Left lobe of liver (tissue), 2 donors: Measurements from ENCODE around the gene CREB5. TPM values are rescaled to one million over a fixed set of nuclear protein-coding genes. Genes with fewer than 3 reads are reported as not detected.
"Not testable (repeated sequence)": the region's sequence is repeated elsewhere in the genome, so short reads cannot be mapped to it uniquely, and the experiment has no call there.

ENCODE experiments used
- ATAC-seq: fragments of 200-7000 bp; cut with Tn5 transposase; one replicate; pipeline ENCODE4 v1.9.1; 2020; ENCODE audit warnings: mild to moderate bottlenecking, moderate library complexity
- DNase-seq: peaks from one replicate; pipeline ENCODE4 v3.0.0-alpha.2; 2020; ENCODE audit warnings: low spot score
- total RNA-seq: library from RNA; stranded (reverse); gene quantifications from one replicate; pipeline ENCODE4 v1.2.1, GENCODE V29; 2021
- donor health status: DM: no; HTN: no; CAD: no; lungs with moderate emphysema.
- donor health status: DM: no; HTN: yes; CAD: no.

CREB5 gene
- total RNA-seq, 1 donor from 2014 or later = 0.53 TPM

DNA sequence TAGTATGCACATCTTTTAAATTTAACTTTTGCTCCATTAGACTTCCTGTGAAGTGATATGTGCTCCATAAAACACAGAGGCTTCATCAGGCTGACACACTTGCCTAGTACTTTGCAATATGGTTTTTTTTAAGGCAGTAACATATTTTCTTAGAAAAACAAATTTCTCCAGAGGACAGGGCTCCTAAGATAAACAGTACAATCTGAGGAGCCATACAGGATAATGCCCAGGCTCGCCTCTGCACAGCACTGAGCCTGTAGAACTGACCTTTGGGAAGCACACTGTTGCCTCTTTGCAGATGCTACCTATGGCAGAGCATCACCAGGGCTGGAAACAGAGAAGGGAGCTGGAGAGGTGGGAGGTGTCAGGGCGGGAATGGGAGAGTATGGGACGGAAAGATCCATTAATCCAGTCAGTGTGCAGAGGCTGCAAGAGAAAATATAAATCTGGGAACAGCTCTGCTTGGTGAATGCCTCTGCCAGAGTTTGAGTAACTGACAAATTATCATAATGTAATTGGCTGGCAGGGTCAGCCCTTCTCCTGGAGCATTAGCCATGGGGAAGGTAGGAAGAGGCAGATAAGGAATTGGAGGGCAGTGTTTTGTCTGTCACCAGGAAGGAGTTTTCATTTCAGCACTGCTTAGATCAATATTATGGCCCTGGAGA is 132.3 kb downstream of the CREB5 start:
- DNase-seq (no peak), ATAC-seq (no peak)

- no peak for ATAC-seq
- no peak for DNase-seq
These were observed 133.7 kb downstream of the CREB5 start for GRCh38 chr7:28546067-28546466.

- no peak for ATAC-seq
These were observed 134.8 kb downstream of the CREB5 start for GRCh38 chr7:28547115-28547514.

GRCh38 chr7:28548416-28548815 is 136.1 kb downstream of the CREB5 start:
- DNase-seq (no peak), ATAC-seq (no peak)

More at GRCh38 chr7:28547115-28547514, 134.8 kb downstream of the CREB5 start:
- DNase-seq = no peak

DNA sequence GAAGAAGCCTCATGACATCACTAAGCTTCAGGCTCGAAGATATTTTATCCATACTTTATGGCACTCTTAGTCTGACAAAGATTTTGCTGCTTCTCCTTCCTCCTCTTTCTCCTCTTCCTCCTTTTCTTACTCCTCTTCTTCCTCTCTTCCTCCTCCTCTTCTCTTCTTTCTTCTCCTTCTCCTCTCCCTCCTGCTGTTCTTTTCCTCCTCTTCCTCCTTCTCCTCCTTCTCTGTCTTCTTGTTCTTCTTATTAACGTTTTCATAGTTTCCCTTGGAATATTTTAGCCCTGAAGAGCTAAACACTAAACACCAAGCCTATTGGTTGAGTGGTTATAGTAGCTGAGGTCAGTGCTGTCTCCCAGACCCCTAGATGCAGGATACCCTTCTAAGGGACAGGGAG is 137.7 kb downstream of the CREB5 start:
- DNase-seq (no peak), ATAC-seq (no peak)

DNA sequence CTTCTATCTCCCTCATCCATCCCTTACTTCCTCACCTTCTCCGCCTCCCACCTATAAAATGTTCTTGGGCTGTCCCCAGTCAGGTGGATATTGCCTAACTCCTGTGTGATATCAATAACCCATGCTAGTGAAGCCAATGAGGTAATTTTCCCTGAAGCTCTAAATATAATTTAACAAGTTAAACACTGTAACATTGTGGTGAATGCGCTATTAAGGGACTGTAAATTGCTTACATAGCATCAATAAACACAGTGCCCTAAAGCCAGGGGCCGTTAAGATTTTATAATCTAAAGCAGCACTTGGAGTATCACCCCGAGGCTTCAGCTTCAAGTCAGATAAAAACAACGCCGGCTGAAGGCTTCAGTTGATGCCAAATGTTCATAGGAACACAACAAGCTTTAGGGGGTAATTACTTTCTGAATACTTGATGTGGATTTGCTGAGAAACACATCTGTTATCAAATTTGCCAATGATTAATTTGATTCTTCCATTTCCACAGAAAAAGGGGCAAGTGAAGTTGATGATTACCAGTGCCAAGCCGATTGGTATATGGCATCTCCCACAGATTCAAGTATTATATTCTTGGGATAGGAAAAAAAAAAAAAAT is 138.4 kb downstream of the CREB5 start:
- ATAC-seq = no peak
- no peak for DNase-seq

- DNase-seq = no peak
- ATAC-seq = no peak
These were observed 139.0 kb downstream of the CREB5 start for GRCh38 chr7:28551331-28551730.

- ATAC-seq, DNase-seq: not testable (repeated sequence)
These were observed 139.4 kb downstream of the CREB5 start for GRCh38 chr7:28551766-28552165.

- no peak for DNase-seq
- ATAC-seq = no peak
These were observed 142.6 kb downstream of the CREB5 start for GRCh38 chr7:28554802-28555471.

GRCh38 chr7:28556025-28556424 is 143.7 kb downstream of the CREB5 start:
- no peak for ATAC-seq
- DNase-seq = no peak

GRCh38 chr7:28556671-28557070 is 144.4 kb downstream of the CREB5 start:
- no peak for ATAC-seq

GRCh38 chr7:28558236-28558635 is 145.9 kb downstream of the CREB5 start:
- DNase-seq = no peak
- no peak for ATAC-seq

More at GRCh38 chr7:28556671-28557070, 144.4 kb downstream of the CREB5 start:
- no peak for DNase-seq

DNA sequence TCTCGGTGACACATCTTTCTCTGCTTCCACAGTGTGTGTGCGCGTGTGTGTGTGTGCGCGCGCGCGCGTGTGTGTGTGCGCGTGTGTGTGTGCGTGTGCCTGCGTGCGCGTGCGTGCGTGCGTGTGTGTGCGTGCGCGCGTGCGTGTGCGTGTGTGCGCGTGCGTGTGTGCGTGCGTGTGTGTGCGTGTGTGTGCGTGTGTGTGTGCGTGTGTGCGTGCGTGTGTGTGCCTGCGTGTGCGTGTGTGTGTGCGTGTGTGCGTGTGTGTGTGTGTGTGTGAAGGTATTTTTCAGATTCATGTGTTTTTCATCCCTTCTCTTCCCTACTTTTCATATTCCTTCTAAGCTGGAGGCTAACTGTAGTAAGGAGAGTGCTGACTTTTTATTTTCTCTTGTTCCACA is 148.4 kb downstream of the CREB5 start:
- DNase-seq (no peak), ATAC-seq (no peak)

DNA sequence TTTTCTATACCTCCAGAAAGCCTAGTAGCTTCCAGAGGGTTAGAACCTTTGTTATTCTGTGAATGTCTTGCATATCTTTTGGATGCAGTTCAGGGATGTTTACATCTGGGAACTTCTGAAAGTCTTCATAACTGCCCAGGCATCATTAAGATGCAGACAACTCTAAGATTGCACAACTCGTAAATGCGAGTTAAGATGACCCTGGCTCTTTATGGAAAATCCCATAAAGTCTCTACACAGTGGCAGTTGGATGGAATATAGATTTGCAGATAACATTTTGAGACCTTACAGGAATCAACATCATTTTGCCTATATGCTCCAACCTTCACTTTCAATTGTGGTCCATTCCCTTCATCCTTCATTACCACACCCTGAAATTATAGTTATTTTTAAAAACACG is 151.7 kb downstream of the CREB5 start:
- no peak for ATAC-seq

DNA sequence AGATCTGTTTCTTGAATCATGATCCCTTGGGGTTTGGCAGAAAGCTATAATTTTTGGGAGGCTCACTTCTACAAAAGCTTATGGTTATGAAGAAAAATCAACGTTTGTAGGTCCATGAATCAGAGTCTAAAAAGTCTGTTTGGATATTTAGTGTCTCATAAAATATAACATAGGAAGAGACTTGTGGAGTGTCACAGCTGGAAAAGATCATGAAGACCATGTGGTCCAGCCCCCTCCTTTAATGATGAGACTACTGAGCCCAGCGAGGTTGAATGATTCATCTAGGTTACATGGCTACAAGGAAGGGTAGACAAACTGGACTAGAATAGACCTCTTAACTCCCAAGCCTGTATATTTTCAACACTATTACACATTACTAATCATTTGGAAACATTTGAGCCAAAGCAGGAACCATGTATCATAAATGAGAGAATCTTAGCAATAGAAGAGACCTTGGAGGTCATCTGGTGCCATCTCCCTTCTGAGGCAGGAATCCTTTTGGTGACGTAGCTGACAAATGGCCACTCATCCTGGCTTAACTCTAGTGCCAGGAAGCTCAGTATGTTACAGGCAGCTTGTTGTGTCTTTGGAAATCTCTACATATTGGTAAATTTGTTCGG is 152.5 kb downstream of the CREB5 start:
- ATAC-seq (no peak), DNase-seq (no peak)

More for the DNA sequence above, 151.7 kb downstream of the CREB5 start:
- DNase-seq = no peak

GRCh38 chr7:28565980-28566379 is 153.7 kb downstream of the CREB5 start:
- DNase-seq (no peak), ATAC-seq (no peak)

DNA sequence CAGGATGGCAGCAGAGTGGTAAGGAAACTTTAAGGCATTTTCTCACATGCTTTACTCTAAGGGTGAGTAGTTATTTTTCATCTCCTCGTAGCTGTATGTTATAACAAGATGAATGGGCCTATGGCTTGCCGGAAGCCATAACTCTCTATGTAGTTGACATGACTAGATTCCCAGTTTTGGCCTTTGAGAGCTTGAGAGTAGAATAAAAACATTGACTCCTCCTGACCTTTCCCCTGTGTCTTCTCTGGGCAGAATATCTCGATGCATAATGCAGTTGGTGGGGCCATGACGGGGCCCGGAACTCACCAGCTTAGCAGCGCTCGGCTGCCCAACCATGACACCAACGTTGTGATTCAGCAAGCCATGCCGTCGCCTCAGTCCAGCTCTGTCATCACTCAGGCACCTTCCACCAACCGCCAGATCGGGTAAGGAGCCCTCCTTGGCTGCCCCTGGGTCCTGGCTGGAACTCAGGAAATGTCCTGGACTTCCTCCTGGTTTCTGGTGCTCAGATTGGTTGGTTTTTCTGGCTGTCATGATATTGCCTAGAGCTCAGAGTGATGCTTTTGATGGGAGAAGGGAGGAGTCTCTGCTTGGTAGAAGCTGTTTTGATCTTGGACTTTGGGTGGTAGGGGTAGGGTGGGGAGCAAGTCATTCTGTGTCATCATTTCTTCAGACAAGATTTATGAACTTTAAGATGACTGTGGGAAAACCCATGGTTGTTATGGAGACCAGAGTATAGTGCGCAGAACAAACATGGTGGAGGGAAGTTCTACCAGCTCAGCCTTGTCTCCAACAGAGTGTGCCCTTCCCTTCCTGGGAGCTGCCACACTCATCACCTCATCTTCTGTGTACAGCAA is 158.0 kb downstream of the CREB5 start:
- ATAC-seq (no peak), DNase-seq (no peak)

GRCh38 chr7:28570970-28571288 is 158.6 kb downstream of the CREB5 start:
- no peak for ATAC-seq

DNA sequence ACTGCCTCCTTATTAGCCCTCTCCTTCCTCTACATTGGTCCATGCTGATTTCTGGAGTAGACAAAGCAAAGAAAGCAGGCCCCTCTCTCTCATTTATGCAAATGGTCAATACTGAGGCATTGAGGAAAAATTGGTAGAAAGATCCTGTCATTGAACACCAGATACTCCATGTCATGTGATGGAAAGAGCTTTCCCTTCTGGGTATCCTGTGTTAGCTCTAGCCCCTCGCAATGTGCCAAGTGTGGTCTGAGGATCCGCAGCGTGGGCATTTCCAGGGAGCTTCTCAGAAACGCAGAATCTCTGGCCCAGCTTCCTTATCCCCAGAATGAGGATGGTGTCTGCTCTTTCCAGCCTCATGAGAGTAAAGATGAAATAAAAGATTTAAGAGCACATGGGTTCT is 159.1 kb downstream of the CREB5 start:
- DNase-seq (no peak), ATAC-seq (no peak)

More at GRCh38 chr7:28570970-28571288, 158.6 kb downstream of the CREB5 start:
- no peak for DNase-seq

DNA sequence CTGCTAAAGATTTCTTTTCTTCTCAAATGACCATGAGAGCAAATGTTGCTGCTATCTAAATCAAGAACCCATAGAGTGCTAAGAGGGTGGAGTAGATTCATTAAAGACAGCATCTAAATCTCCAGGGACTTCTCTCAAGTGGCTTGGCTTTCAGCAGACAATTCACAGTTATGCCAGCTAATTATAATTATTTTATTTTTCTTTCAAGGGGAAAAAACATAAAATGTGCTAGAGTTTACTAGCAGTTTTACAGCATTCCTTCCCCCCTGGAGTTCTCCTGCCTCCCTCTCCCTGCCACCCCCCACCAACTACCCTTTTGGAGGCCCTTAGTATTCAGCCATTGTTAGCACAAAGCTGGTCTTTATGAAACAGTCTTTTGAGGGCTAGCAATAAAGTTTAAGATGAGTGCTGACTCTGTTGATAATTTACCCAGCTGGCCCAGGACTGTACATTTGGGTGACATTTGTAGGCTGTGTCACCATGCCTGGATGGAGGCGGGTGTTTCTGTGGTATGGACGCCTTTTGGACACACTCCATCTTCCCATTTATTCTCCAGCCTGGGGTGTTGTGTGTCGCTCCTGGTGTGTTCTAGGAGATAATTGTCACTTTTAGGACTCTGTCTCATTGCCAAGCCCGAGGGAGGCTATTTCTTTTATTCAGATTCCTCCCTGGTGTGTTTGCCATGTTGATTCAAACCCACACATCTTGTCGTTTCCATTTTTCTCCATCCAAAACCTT is 160.2 kb downstream of the CREB5 start:
- no peak for ATAC-seq
- DNase-seq = no peak
